Eye (tissue), 1 donor: ENCODE data around the gene SNRNP200.
"Not testable (repeated sequence)": the region's sequence is repeated elsewhere in the genome, so short reads cannot be mapped to it uniquely, and the experiment has no call there.

Source experiments
- DNase-seq: peaks from one replicate; pipeline ENCODE4 v3.0.0-alpha.2; 2015

The SNRNP200 gene

DNA sequence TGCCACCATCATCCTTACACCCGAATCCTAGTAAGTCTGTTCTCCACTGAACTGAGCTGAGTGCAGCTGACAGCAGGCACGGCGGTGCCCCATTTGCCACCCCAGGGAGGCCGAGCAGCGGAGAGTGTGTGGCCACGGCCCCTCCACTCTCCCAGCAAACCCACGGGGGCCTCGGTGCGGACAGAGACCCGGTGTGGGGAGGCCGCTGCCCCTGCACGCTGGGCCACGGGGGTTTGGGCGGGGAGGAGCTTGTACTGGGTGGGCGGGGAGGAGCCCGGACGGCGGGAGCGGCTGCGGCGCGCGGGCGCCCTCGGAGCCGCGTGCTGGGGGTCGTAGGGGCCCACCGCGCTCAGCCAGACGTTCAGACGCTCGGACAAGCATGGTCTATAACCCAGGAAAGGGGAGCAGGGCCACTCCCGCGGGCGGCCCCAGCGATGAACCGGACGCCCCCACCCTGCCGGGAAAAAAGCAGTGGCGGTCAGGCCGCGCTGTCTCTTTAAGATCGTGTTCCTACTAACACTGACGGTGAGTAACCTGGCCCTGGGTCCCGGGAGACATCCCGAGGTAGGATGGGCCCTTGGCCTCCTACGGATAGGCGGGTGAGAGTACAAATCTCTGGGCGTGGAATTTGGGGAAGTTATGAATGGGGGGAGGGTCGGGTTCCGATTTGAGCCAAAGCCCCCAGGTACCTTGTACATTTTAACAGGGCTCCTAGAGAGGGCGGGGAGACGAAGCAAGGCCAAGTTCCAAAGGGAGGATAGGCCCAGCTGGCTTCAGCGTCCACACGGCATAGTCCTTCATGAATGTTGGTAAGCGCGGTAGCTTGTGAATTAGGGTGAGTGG is 19.9 kb upstream of the SNRNP200 start, which contains the start of gene ITPRIPL1:
Gene ITPRIPL1, plus strand, starts transcription at position 277 of the 843 bp plus-strand sequence. Its CDS starts 523 bp downstream, at position 800.
- peak; percentile 73 for DNase-seq

DNA sequence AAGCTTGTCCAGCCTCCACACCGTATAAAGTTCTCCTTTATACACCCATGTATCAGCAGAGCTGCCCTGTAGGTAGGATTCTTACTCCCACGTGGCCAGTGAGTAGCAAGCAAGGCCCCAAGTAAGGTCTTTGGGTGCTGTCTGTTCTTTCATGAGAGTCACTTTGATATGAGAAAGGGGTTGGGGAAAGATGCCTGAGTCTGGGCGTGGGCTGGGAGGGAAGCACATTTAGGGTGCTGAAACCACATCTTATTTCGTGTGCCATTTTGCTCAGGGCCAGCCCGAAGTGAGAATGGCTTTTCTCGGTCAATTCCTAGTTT is 19.3 kb upstream of the SNRNP200 start:
- no peak for DNase-seq

DNA sequence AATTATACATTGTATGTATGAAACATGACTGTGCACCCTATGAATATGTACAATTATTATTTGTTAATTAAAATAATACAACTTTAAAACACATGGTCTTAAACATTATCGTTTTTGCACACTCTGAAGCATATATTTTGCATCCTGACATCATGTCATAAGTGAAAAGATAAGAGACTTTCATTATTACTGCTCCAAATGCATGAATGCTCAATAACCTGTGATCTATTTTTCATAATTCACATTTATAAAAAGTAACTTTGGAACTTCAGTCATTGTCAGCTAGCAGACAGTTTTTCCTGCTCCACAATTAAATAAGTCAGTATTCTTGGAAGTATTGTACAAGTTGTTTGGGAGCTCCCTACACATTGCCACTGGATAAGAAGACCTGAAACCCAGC is 18.5 kb upstream of the SNRNP200 start:
- no peak for DNase-seq

DNA sequence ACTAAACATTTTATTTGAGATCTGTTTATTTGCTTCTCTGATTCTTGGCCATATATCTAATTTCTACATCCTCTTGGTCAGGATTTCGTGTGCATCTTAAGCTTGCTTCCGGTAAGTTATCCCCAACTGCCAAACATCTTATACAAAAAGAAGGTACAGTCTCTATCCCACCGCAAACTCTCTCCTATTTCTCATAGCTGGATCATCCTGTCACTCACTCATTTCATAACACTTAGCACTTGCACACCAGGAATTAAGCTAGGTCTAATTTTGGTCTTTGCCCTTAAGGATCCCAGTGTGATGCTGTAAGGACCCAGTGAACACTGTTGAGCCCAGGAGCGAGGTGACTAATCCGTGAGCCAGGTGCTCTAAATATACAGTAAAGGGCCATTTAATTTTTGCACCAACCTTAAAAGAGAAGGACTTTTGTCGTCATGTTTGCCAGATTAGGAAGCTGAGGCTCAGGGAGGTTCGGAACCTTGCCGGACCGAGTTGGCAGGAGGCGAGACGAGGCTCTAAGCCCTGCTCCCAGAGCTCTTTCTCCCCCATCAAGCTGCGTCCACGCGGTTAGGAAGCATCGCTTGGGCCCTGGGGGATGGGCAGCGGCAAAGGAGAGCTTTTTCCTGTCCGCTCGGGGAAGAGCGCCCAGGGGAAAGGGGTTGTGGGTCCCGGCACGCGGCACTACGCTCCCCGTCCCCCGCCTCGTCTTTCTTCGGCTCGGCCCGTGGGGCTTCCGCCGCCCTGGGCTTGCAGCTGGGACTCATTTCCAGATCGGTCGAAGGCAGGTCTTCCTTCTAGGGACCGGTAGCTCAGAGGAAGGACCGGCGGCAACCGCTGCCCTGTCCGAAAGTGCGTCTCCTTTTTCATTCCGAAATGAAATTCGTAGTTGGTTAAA is 15.6 kb upstream of the SNRNP200 start:
- DNase-seq, result no peak

DNA sequence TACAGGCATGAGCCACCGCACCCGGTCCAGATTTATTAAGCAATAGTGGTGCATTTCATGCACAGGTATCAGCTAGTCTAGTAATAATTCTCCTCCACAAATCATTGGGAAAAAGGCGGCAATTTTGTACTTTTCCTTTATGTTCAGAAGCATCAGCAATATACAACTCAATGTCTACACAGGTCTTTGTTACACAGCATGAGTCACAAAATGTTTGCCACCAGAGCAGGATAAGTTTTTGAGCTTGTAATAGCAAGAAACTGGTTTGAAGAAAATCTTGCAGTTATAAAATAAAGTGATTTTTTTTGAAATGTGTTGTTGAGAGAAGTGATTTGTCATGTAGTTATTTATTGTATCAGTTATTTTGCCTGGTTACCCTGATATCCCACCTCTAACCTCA is 15.0 kb upstream of the SNRNP200 start:
- DNase-seq, result peak; percentile 26

DNA sequence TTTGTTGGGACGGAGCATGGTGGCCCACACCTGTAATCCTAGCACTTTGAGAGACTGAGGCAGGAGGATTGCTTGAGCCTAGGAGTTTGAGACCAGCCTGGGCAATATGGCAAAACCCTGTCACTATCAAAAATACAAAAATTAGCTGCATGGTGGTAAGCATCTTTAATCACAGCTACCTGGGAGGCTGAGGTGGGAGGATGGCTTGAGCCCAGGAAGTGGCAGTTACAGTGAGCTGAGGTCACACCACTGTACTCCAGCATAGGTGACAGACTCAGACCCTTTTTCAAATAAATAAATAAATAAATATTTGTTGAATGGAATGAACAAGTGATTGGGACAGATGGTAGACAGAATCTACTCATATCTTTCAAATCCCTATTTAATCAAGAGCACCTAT is 14.1 kb upstream of the SNRNP200 start:
- no peak for DNase-seq

DNA sequence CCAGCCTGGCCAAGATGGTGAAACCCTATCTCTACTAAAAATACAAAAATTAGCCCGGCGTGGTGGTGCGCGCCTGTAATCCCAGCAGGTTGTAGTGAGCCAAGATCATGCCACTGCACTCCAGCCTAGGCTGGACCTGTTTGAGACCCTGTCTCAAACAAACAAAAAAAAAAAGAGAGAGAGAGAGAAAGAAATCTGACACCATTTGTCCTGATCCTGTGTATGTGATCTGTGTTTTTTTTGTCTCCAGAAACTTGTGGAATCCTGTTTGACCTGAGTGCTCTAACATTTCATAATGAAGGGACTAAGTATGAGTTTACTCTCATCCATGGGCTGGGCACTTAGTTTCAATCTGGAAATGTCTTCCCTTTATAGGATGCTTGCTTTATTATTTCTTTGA is 13.4 kb upstream of the SNRNP200 start:
- DNase-seq, result no peak

DNA sequence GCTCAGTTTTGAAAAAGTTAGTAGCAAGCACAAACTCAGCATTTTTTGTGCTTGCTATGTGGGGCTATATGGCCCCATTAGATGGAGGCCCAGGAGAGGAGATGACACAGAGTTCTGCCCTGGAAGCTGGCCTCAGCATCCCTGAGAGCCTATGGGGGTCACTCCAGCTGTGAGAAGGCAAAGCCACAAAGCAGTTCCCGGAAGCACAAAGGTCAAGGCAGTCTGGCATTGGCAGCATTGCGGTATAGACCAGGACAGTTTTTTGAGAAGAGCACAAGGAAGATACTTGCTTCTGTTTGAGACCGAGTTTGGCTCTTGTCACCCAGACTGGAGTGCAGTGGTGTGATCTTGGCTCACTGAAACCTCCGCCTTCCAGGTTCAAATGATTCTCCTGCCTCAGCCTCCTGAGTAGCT is 12.2 kb upstream of the SNRNP200 start:
- DNase-seq, result no peak

DNA sequence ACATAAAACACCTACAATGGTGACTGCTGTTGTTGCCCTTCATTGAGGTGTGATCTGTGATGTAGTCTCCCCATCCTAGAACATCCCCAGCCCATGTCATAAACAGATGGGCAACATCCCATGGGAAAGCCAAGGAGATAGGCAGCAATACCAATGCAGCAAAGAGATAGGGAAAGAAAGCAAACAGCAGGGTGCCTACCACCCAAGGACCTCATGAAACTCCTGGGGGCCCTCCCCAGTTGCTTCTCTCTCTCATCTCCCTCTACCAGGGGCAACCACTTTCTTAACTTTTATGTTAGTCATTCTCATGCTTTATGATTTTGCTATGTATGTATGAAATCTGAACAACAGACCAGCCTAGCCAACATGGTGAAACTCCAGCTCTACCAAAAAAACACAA is 11.7 kb upstream of the SNRNP200 start:
- no peak for DNase-seq

DNA sequence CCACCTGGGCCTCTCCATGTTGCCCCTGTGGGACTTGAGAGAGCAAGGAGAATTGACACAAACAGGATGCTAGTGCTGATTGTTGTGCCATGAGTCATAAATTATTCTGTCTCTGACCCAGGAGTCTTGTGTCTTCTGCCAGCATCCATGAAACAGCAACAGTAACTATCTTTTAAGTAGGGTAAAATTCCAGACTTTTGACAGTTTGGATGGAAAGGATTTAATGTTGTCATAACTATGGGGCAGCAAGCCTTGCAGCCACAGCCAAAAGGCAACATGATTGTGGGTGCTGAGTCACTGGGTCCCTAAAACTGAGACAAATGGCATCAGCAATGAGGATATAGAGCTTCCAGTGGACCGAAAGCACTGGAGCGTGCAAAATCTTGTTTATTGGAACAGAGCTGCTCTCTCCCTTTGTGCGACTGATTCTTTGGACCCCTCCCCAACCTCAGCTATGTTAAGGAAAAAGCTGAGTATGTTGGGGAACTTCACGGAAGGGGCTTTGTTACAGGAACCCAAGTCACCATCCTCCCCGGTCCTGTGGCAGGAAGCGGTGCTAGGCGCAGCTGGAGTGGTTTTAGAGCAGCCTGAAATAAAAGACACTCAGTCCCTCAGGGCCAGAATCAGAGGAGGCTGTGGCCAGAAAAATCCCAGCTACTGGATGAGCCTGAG is 10.2 kb upstream of the SNRNP200 start:
- DNase-seq, result peak; percentile 74

DNA sequence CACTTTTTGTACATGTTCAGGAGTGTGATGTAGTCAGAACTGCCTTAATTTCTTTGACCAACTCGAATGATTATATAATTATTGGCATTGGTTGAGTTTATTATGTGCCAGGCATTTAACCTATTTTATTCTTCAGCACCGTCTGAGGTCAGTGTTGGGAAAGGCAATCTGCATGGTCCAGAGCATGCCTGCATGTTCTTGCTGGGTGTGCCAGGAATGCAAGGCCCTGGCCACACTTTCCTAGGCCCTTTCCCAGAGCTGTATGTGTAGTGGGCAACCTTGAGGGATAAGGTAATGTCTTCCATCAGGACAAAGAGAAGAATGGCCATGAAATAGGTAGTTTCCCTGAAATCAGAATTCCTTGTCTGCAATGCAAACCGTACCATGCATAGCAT is 9.7 kb upstream of the SNRNP200 start:
- no peak for DNase-seq

DNA sequence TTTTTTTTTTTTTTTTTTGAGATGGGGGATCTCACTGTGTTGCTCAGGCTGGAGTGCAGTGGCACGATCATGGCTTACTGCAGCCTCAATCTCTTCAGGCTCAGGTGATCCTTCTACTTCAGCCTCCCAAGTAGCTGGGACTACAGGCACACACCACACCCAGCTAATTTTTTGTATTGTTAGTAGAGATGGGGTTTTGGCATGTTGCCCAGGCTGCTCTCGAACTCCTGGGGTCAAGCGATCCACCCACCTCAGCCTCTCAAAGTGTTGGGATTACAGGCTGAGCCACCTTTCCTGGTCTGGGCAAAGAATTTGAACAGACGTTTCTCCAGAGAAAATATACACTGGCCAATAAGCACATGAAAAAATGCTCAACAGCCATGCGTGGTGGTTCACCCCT is 2.9 kb upstream of the SNRNP200 start:
- no peak for DNase-seq

DNA sequence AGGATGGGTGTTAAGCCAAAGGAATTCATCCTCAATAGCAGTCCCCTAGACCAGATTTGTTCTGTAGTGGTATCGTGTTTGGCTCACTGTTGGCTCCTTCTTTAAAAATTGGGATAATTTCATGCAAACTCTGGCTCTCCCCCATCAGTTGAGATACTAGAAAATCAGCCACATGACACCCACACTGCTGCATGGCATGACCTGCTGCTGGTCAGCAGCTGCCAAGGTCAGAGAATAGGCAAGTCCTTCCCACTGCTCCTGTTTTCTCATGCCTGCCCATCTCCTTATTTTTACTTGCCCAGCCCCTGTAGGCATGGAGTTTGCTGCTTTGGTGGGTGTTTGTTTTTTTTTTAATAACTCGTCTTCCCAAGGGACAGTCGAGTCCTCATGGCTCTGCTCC is 1.0 kb upstream of the SNRNP200 start:
- DNase-seq, result no peak

DNA sequence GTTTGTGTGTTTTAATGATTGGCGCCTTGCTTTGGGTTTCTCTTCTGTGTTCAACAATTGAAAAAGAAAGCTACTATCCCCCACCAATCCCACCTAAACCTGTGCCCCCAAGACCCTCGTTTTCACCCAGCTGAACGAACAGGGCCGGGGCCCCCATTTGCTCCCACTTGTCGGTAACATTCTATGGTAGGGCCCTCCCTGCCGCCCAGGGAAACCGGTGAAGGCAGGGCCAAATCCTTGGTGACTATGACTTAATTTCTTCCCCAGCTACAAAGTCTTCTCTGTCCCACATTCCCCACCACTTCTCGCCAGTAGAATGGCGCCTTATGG is 598 bp upstream of the SNRNP200 start:
- no peak for DNase-seq

DNA sequence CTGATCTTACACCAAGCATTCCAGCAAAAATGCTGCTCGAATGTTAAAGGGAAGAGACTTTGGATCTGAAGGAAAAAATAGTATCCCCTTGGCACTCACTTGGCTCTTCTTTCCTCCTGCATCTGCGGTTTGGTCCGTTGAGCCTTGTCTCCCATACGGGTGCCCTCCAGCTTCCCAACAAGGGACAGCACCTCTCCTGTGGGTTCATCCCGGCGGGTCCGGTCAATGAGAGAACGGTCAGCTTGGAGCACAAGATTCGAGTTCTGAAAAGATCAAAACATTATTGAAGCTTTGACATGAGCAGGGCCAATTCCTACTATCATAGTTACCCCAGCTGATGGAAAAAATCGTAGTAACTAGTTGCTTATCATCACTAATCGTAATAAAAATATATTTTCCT is 740 bp downstream of the SNRNP200 start:
- DNase-seq, result no peak

DNA sequence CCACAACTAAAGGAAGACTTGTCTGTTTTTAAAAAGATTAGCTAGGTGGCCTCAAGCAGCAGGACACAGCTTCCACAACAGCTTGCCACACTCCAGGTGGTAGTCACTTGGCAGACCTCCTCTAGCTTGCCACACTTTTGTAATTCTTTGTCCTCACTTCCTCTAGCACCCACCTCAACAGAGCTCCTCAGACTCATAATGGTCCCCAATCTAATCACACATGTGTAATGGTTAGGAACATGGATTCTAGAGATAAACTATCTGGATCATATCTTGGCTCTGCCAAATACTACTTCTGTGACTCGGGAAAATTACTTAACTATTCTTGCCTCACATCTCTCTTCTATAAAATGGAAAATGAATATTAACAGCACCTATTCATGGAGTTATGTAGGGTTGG is 3.5 kb downstream of the SNRNP200 start:
- no peak for DNase-seq

DNA sequence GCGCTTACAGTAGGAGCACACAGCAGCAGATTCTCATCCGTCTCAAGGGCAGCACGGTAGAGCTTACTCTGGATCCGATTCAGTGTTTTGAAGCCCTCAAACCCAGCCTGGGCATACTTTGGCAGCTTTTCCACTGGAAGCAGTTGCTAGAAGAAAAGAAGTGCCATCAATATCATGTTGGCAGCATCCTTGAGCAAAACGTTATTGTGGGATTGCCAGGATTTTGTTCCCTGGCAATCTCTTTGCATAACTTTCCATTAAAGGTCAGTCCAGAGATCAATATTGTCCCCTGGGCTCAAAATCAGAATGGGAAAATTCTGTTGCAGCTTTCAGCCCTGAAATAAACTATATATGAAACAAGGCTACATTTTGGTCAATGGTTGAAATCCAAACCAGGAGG is 8.4 kb downstream of the SNRNP200 start:
- DNase-seq, result no peak

DNA sequence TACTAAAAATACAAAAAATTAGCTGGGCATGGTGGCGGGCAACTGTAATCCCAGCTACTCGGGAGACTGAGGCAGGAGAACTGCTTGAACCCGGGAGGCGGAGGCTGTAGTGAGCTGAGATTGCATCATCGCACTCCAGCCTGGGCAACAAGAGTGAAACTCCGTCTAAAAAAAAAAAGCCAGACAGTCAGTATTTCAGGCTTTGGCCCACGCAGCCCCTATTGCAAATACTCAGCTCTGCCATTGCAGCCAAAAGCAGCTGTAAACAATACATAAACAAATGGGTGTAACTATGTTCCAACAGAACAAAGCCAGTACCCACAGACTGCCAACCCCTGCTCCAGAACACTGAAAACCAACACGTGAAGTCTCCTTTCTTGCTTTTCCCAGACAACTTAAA is 11.1 kb downstream of the SNRNP200 start:
- DNase-seq, result not testable (repeated sequence)

DNA sequence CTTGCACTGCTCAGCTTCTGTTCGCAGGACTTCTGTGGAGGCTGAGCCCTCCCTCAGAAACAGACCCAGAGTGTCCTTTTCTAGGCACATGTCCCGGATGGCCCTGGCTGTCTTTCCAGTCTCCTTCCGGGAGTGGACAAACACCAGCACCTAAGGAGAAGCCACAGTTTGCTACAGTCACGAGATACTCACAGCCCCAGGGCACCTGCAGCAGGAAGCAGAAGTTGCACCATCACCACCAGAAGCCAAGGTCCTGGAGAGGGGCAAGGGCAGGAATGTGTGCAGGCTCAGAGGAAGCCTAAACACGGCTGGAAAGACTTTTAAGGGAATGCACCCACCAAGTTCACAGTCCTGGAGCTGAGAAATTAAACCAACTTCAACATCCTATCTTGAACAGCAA is 13.6 kb downstream of the SNRNP200 start:
- DNase-seq, result no peak

DNA sequence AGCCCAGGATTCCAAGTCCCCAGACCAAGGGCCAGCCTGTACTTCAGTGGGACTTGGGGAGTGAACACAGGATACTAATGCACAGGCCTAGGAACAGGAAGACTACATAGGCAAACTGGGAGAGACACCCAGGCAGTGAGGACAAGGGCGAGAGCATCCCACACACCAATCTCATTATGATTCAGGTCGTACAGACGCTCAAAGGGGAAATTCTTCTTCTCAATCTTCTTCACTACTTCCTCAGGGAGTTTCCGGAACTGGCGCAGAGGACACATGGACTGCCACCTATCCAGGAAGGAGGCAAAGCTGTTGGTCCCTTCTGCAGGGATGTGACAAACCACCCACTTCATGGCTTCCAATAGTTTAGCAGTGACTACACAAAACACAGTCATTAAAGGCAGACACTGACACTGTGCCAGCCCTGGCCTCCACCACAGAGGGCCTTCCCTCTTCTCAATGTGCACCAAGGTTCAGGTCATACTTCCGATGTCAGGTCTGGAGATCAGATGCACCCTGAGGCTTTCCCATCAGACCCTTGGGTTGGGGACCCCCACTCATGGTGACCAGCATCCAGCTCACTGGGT is 18.0 kb downstream of the SNRNP200 start:
- no peak for DNase-seq

DNA sequence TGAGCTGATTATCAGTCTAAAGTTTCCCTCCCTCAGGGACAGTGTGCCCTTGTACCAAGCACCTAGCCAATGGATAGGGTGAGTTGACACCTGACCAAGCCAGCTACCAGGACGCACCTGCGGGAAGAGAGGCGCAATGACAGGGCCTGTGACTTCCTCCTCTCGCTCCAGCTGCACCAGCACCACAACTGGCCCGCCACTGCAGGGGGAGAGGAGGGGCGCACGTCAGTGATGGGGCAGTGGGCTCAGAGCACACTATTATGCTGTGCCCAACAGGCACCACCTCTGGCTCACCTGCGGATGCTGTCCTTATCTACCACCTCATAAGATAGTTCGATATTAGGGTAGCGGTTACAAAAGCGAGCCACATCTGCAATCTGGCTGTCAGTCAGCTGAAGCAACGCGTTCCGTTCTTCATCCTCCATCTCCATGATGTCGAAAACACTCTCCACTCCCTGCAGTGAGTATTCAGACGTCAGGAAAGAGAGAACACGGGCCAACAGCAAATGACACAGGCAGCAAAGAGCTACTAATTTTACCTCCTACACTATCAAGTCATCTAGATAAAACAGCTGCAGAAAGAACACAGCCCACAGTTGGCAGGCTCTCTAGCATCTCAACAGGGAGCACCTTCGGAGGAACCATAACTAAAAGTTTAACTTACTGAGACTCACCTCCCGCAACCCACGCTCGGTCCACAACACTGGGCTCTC is 28.4 kb downstream of the SNRNP200 start:
- DNase-seq, result no peak

DNA sequence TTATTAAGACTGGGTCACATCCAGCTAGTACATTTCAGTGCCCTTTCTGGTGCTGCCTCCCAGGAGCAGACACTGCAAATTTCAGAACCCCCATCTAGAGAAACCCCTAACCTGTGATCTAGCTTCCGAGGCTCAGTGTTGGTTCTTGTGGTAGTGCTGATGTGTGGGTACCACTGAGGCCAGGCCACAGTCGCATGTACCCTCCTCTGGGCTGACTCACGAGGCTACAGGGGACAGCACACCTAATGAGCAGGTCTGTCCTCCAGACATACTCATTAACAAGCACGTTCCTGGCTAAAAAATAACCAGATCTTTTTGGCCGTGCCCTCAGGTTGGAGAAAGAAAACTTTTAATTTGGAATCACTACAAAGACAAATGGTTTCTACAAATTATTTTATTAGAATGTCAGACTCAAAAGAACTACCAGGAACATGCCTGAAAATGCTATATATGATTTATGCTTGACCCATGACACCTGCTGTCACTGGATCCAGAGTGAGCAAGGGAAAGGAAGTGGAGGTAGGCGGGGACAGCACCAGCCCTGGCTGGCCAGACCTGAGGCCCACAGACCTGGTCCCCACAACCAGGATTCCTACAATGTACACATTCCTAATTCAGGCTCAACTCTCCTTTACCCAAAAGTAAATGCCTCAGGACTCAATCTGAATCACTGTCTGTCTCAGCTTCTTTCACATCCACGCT is 30.8 kb downstream of the SNRNP200 start:
- no peak for DNase-seq
